ENCODE data around the gene KRT25. TPM values are rescaled to one million over a fixed set of nuclear protein-coding genes. Genes with fewer than 3 reads are reported as not detected.

The KRT25 gene
- total RNA-seq, 1 donor from 2014 or later: not detected

GRCh38 chr17:40702271-40702670 lies 52.9 kb downstream of the KRT25 start:
- no peaks in the 10 kb centered on the region for H3K4me1 Mint-ChIP-seq (ENCODE audit: unreplicated experiment)
- H3K4me3 Mint-ChIP-seq (ENCODE audit: unreplicated experiment): no peak overlapping the region
- no peaks in the 10 kb centered on the region for H3K36me3 Mint-ChIP-seq (ENCODE audit: unreplicated experiment)
- no peak overlapping the region for H3K27ac Mint-ChIP-seq (ENCODE audit: unreplicated experiment)
- no peak for TF ChIP-seq CTCF (IDR thresholded peaks at IDR 0.05)
- no peak for DNase-seq (ENCODE audit: extremely low spot score, unreplicated experiment)
- H3K27me3 Mint-ChIP-seq (ENCODE audit: unreplicated experiment): peaks cover 73% of the 10 kb centered on the region
- no peaks in the 10 kb centered on the region for H3K9me3 Mint-ChIP-seq (ENCODE audit: unreplicated experiment)

- H3K4me3 Mint-ChIP-seq (ENCODE audit: unreplicated experiment): no peak overlapping the region
- H3K27me3 Mint-ChIP-seq (ENCODE audit: unreplicated experiment): peaks cover 70% of the 10 kb centered on the region
- H3K9me3 Mint-ChIP-seq (ENCODE audit: unreplicated experiment): no peaks in the 10 kb centered on the region
- no peaks in the 10 kb centered on the region for H3K4me1 Mint-ChIP-seq (ENCODE audit: unreplicated experiment)
- no peak for TF ChIP-seq CTCF (IDR thresholded peaks at IDR 0.05)
- no peak for DNase-seq (ENCODE audit: extremely low spot score, unreplicated experiment)
- H3K27ac Mint-ChIP-seq (ENCODE audit: unreplicated experiment): no peak overlapping the region
- no peaks in the 10 kb centered on the region for H3K36me3 Mint-ChIP-seq (ENCODE audit: unreplicated experiment)
Observed at GRCh38 chr17:40699853-40700252, 55.3 kb downstream of the KRT25 start.

GRCh38 chr17:40699371-40699770 lies 55.8 kb downstream of the KRT25 start:
- no peak for TF ChIP-seq CTCF (IDR thresholded peaks at IDR 0.05)
- Mint-ChIP-seq H3K36me3 (ENCODE audit: unreplicated experiment) (no peaks in the 10 kb centered on the region), H3K27me3 (ENCODE audit: unreplicated experiment) (peaks cover 70% of the 10 kb centered on the region), H3K4me1 (ENCODE audit: unreplicated experiment) (no peaks in the 10 kb centered on the region), H3K9me3 (ENCODE audit: unreplicated experiment) (no peaks in the 10 kb centered on the region), H3K27ac (ENCODE audit: unreplicated experiment) (no peak overlapping the region), H3K4me3 (ENCODE audit: unreplicated experiment) (no peak overlapping the region)
- no peak for DNase-seq (ENCODE audit: extremely low spot score, unreplicated experiment)

Other genes starting within 250 kb of the KRT25 start
- gene CCR7, start 189.9 kb downstream of the KRT25 start, total RNA-seq: 0.21 TPM in 1 of 2 replicates, not detected in the other
- 137 and 145 TPM in 2 replicates for gene SMARCE1, start 107.5 kb downstream of the KRT25 start, total RNA-seq
- not detected in 2 replicates for gene KRT222, start 90.2 kb downstream of the KRT25 start, total RNA-seq
- not detected in 2 replicates for gene KRT24, start 51.6 kb downstream of the KRT25 start, total RNA-seq
- not detected in 2 replicates for gene KRT26, start 16.9 kb upstream of the KRT25 start, total RNA-seq
- gene KRT27, start 27.2 kb upstream of the KRT25 start, total RNA-seq: not detected in 2 replicates
- gene KRT28, start 44.6 kb upstream of the KRT25 start, total RNA-seq: not detected in 2 replicates
- gene KRT10, start 67.3 kb upstream of the KRT25 start, total RNA-seq: 46.5 and 49.0 TPM in 2 replicates
- gene KRT12, start 111.9 kb upstream of the KRT25 start, total RNA-seq: not detected in 2 replicates
- gene KRT20, start 129.9 kb upstream of the KRT25 start, total RNA-seq: not detected in 2 replicates
- gene KRT23, start 182.3 kb upstream of the KRT25 start, total RNA-seq: not detected in 2 replicates
- gene KRT39, start 211.6 kb upstream of the KRT25 start, total RNA-seq: not detected in 2 replicates
- not detected in 2 replicates for gene KRT40, start 229.0 kb upstream of the KRT25 start, total RNA-seq
- gene KRTAP3-3, start 238.8 kb upstream of the KRT25 start, total RNA-seq: not detected in 2 replicates
- gene KRTAP3-2, start 244.6 kb upstream of the KRT25 start, total RNA-seq: not detected in 2 replicates